HepG2 (cell line): ENCODE results near the gene POLE. TPM values are rescaled to one million over a fixed set of nuclear protein-coding genes. Genes with fewer than 3 reads are reported as not detected.

Experiments
- ATF7-NPFF ChIP-seq: sonication (generic); formaldehyde crosslinking; IDR thresholded peaks from 2 replicates; pipeline ENCODE4 v1.8.1; 2023; ENCODE audit warnings: mild to moderate bottlenecking, low read depth, missing genetic modification reagents, moderate library complexity
- EEA1 ChIP-seq: sonication (generic); formaldehyde crosslinking; IDR thresholded peaks from 2 replicates; pipeline ENCODE4 v1.5.1; 2020; ENCODE audit warnings: mild to moderate bottlenecking, missing genetic modification reagents, borderline replicate concordance
- FOXA1 ChIP-seq, 2 experiments: fragments of 450-650 bp in 1 of 2; sonication (generic) in 1 of 2; formaldehyde crosslinking in 1 of 2; IDR thresholded peaks; 2 replicates each; pipeline versions ENCODE4 v1.4.0 to v1.6.1; 2016 to 2020; ENCODE audit warnings: missing genetic modification reagents in 1 of 2
- KDM4B ChIP-seq: sonication (generic); formaldehyde crosslinking; IDR thresholded peaks from 2 replicates; pipeline ENCODE4 v1.4.0; 2020; ENCODE audit warnings: missing genetic modification reagents
- NCOA5 ChIP-seq: sonication (generic); formaldehyde crosslinking; IDR thresholded peaks from 2 replicates; pipeline ENCODE4 v1.4.0; 2020; ENCODE audit warnings: missing genetic modification reagents
- REL ChIP-seq: sonication (generic); formaldehyde crosslinking; conservative IDR thresholded peaks from 2 replicates; pipeline ENCODE4 v1.8.0; 2022; ENCODE audit warnings: mild to moderate bottlenecking, missing genetic modification reagents, moderate library complexity
- ZBTB43 ChIP-seq: sonication (generic); formaldehyde crosslinking; conservative IDR thresholded peaks from 2 replicates; pipeline ENCODE4 v1.4.0; 2020; ENCODE audit warnings: missing genetic modification reagents
- ZBTB8A ChIP-seq: sonication (generic); formaldehyde crosslinking; IDR thresholded peaks from 2 replicates; pipeline ENCODE4 v1.4.0; 2020; ENCODE audit warnings: mild to moderate bottlenecking, low read depth, missing genetic modification reagents, borderline replicate concordance
- ZNF275 ChIP-seq: sonication (generic); formaldehyde crosslinking; IDR thresholded peaks from 2 replicates; pipeline ENCODE4 v1.8.0; 2022; ENCODE audit warnings: missing genetic modification reagents, mild to moderate bottlenecking, inconsistent platforms, borderline replicate concordance
- ZNF280D ChIP-seq: sonication (generic); formaldehyde crosslinking; IDR thresholded peaks from 2 replicates; pipeline ENCODE4 v1.5.1; 2020; ENCODE audit warnings: mild to moderate bottlenecking, missing genetic modification reagents
- ZNF782 ChIP-seq: sonication (generic); formaldehyde crosslinking; IDR thresholded peaks from 2 replicates; pipeline ENCODE4 v1.4.0; 2020; ENCODE audit warnings: missing genetic modification reagents, mild to moderate bottlenecking, borderline replicate concordance
- polyA plus RNA-seq, 8 experiments: library from polyadenylated mRNA; depleted of rRNA in 3 of 8; stranded (reverse) in 7 of 8; unstranded in 1 of 8; fragments of >200 nt; fragmentation: Illumina TruSeq in 4 of 8; extraction: Trizol in 4 of 8; gene quantifications; 2 replicates each; pipeline versions ENCODE4 v1.2.1 to v1.2.3, GENCODE V29; 2011 to 2016; ENCODE audit warnings: low read depth in 4 of 8, missing spikeins in 1 of 8, mixed read lengths in 1 of 8; ENCODE audit not compliant: insufficient read depth in 1 of 8
- total RNA-seq, 5 experiments: library from RNA; depleted of rRNA; stranded (reverse); fragments of >200 nt; fragmentation: Illumina TruSeq; extraction: Trizol; gene quantifications; 2 replicates each; pipeline ENCODE4 v1.2.3, GENCODE V29; 2016; ENCODE audit warnings: low read depth in 1 of 5
- TF ChIP-seq, protein P1 (sequence below): sonication (generic); formaldehyde crosslinking; IDR thresholded peaks from 2 replicates; pipeline ENCODE4 v1.8.1; 2023; ENCODE audit warnings: mild to moderate bottlenecking, missing genetic modification reagents
- TF ChIP-seq, protein P2 (sequence below): sonication (generic); formaldehyde crosslinking; IDR thresholded peaks from 2 replicates; pipeline ENCODE4 v1.5.0; 2020; ENCODE audit warnings: mild to moderate bottlenecking, missing genetic modification reagents

The POLE gene
- total and polyA plus RNA-seq, 2 of the 13 experiments (the other 11 are each of a cell fraction or from before 2014, with no cell fraction given) = 25.3 to 52.2 TPM

GRCh38 chr12:132583736-132584135 is 103.4 kb downstream of the POLE start (continued):
- no peak for TF ChIP-seq ZNF280D
- TF ChIP-seq FOXA1 (IDR thresholded peaks at IDR 0.05) = no peak
- no peak for TF ChIP-seq FOXA1 (CRISPR knock-in tag; IDR thresholded peaks at IDR 0.05)
- TF ChIP-seq ZNF782 = no peak
- no peak for TF ChIP-seq ZBTB8A
- TF ChIP-seq ZBTB43 (CRISPR knock-in tag) = no peak
- TF ChIP-seq REL (CRISPR knock-in tag) = no peak
- TF ChIP-seq KDM4B (CRISPR knock-in tag) = no peak
- TF ChIP-seq ZNF275 = no peak
- no peak for TF ChIP-seq NCOA5
- TF ChIP-seq, protein P1, sequence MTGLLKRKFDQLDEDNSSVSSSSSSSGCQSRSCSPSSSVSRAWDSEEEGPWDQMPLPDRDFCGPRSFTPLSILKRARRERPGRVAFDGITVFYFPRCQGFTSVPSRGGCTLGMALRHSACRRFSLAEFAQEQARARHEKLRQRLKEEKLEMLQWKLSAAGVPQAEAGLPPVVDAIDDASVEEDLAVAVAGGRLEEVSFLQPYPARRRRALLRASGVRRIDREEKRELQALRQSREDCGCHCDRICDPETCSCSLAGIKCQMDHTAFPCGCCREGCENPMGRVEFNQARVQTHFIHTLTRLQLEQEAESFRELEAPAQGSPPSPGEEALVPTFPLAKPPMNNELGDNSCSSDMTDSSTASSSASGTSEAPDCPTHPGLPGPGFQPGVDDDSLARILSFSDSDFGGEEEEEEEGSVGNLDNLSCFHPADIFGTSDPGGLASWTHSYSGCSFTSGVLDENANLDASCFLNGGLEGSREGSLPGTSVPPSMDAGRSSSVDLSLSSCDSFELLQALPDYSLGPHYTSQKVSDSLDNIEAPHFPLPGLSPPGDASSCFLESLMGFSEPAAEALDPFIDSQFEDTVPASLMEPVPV = no peak
- TF ChIP-seq, protein P2, sequence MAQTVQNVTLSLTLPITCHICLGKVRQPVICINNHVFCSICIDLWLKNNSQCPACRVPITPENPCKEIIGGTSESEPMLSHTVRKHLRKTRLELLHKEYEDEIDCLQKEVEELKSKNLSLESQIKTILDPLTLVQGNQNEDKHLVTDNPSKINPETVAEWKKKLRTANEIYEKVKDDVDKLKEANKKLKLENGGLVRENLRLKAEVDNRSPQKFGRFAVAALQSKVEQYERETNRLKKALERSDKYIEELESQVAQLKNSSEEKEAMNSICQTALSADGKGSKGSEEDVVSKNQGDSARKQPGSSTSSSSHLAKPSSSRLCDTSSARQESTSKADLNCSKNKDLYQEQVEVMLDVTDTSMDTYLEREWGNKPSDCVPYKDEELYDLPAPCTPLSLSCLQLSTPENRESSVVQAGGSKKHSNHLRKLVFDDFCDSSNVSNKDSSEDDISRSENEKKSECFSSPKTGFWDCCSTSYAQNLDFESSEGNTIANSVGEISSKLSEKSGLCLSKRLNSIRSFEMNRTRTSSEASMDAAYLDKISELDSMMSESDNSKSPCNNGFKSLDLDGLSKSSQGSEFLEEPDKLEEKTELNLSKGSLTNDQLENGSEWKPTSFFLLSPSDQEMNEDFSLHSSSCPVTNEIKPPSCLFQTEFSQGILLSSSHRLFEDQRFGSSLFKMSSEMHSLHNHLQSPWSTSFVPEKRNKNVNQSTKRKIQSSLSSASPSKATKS (CRISPR knock-in tag) = no peak
- TF ChIP-seq ATF7-NPFF (CRISPR knock-in tag) = no peak
- TF ChIP-seq EEA1 (CRISPR knock-in tag) = no peak
